PC-3 (cell line): Measurements from ENCODE around the gene GFAP.

Source experiments
- EZH2 ChIP-seq: fragments of 300-600 bp; sonication (generic); IDR thresholded peaks from one replicate; pipeline ENCODE4 v1.6.1; 2017; ENCODE audit warnings: antibody characterized with exemption, mild to moderate bottlenecking, low read length; ENCODE audit not compliant: unreplicated experiment
- TF ChIP-seq, protein P1 (sequence below): fragments of 300-600 bp; sonication (generic); conservative IDR thresholded peaks from 2 replicates; pipeline ENCODE4 v1.5.1; 2017; ENCODE audit warnings: antibody characterized with exemption, low read depth, mild to moderate bottlenecking, low read length

DNA sequence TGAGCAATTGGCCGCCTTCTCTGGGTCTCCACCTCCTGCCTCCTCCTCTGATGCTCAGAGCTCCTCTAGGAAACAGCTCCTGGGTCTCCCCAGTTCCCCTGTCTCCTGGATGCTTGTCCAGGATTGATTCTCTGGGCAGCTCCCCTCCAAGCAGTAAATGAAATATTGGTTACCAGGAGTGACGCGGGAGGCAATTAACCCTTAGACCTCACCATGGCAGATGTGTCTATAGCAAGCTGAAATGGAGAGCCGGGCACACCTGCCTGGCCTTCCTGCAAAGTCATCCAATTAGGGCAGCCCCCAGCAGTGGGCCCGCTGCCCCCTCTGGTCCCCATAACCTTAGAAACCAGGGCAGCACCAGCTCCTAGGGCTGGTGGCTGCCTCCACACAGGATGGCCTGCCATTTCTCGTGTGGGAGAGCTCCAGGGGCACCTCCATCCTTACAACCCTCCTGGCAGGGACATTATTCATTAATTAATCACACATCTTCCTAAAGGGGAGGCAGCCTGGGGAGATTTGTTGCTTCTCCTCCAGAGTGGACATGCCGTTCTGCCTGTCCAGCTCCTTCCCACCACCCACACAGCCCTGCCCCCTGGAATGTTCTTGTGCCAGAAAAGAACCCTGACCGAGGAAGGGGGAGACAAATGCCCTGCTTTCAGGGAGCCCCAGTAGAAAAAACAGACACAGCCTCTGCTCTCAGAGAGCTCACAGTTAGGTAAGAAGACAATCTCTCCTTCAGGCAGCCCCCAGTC lies 40.5 kb upstream of the GFAP start:
- TF ChIP-seq, protein P1, sequence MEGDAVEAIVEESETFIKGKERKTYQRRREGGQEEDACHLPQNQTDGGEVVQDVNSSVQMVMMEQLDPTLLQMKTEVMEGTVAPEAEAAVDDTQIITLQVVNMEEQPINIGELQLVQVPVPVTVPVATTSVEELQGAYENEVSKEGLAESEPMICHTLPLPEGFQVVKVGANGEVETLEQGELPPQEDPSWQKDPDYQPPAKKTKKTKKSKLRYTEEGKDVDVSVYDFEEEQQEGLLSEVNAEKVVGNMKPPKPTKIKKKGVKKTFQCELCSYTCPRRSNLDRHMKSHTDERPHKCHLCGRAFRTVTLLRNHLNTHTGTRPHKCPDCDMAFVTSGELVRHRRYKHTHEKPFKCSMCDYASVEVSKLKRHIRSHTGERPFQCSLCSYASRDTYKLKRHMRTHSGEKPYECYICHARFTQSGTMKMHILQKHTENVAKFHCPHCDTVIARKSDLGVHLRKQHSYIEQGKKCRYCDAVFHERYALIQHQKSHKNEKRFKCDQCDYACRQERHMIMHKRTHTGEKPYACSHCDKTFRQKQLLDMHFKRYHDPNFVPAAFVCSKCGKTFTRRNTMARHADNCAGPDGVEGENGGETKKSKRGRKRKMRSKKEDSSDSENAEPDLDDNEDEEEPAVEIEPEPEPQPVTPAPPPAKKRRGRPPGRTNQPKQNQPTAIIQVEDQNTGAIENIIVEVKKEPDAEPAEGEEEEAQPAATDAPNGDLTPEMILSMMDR: no peak
- no peak for TF ChIP-seq EZH2
